Sigmoid colon (tissue), 7 donors: ENCODE results near the gene LYPD3. TPM values are rescaled to one million over a fixed set of nuclear protein-coding genes. Genes with fewer than 3 reads are reported as not detected.

ENCODE experiments used
- DNase-seq: peaks from one replicate; pipeline ENCODE4 v3.0.0-alpha.2; 2019
- H3K27ac ChIP-seq, 4 donors: fragments of 200-600 bp; sonication (generic); one replicate each; pipeline ENCODE4 v1.5.1; 2016 to 2019; ENCODE audit warnings: mild to moderate bottlenecking in 1 of 4
- H3K27me3 ChIP-seq, 3 donors: fragments of 200-600 bp; sonication (generic); one replicate each; pipeline ENCODE4 v1.5.1; 2019; ENCODE audit warnings: mild to moderate bottlenecking in 1 of 3
- H3K36me3 ChIP-seq, 4 donors: fragments of 200-600 bp; sonication (generic); one replicate each; pipeline ENCODE4 v1.5.1; 2016 to 2019
- H3K4me1 ChIP-seq, 4 donors: fragments of 200-600 bp; sonication (generic); one replicate each; pipeline ENCODE4 v1.5.1; 2017 to 2019
- H3K4me3 ChIP-seq, 4 donors: fragments of 200-600 bp; sonication (generic); one replicate each; pipeline ENCODE4 v1.5.1; 2017 to 2019; ENCODE audit warnings: mild to moderate bottlenecking in 2 of 4, moderate library complexity in 1 of 4
- H3K9me3 ChIP-seq, 4 donors: fragments of 200-600 bp in 3 of 4; sonication (generic) in 3 of 4; one replicate each; pipeline versions ENCODE4 v1.5.1 to v1.6.1; 2013 to 2019
- EP300 ChIP-seq, 4 donors: sonication (generic); formaldehyde crosslinking; IDR thresholded peaks; one replicate each; pipeline ENCODE4 v1.6.1; 2017; ENCODE audit warnings: antibody characterized with exemption in 4 of 4
- POLR2A ChIP-seq, 2 donors: fragments of 450-650 bp; IDR thresholded peaks; one replicate each; pipeline ENCODE4 v1.6.1; 2016; ENCODE audit warnings: antibody characterized with exemption in 2 of 2, mild to moderate bottlenecking in 2 of 2, moderate library complexity in 2 of 2
- POLR2AphosphoS5 ChIP-seq, 4 donors: sonication (generic); formaldehyde crosslinking; IDR thresholded peaks; one replicate each; pipeline ENCODE4 v1.6.1; 2017; ENCODE audit warnings: antibody characterized with exemption in 4 of 4
- WGBS, 2 donors: extraction: QIAGEN DNeasy Blood & Tissue Kit; methylation state at CpG; one replicate each; pipeline ENCODE4 v1.1.7; 2013; 5-methylcytosine and 5-hydroxymethylcytosine counted together
- intact Hi-C: fragments of 100-400 bp; cut with DNase I; formaldehyde crosslinking; loops from one replicate; pipeline ENCODE4 v1.15.1; 2023
- polyA plus RNA-seq, 3 donors: library from polyadenylated mRNA; stranded (reverse); fragments of 200-250 nt; gene quantifications; one replicate each; pipeline ENCODE4 v1.2.3, GENCODE V29; 2013
- total RNA-seq, 4 donors: library from RNA; depleted of rRNA; stranded (reverse); fragments of >200 nt; gene quantifications; one replicate each; pipeline ENCODE4 v1.1.0, GENCODE V29; 2016
- TF ChIP-seq, protein P1 (sequence below), 4 experiments: fragments of 450-650 bp in 3 of 4; fragments of 200-600 bp in 1 of 4; IDR thresholded peaks; one replicate each; pipeline ENCODE4 v1.5.1; 2016 to 2019; ENCODE audit warnings: antibody characterized with exemption in 4 of 4, mild to moderate bottlenecking in 3 of 4, moderate library complexity in 2 of 4
- donor health status: healthy with polysubstance abuse.
- donor health status: Bipolar disorder and iron deficiency.
- donor health status: healthy.

LYPD3 gene
- total and polyA plus RNA-seq, 7 donors: 0.46 to 1.8 (median 1.4) TPM; not detected in 1

- H3K4me3 ChIP-seq: no peak overlapping the region
- no peak for TF ChIP-seq POLR2AphosphoS5 (IDR thresholded peaks at IDR 0.05)
- TF ChIP-seq POLR2A (IDR thresholded peaks at IDR 0.05): no peak
- TF ChIP-seq, protein P1, sequence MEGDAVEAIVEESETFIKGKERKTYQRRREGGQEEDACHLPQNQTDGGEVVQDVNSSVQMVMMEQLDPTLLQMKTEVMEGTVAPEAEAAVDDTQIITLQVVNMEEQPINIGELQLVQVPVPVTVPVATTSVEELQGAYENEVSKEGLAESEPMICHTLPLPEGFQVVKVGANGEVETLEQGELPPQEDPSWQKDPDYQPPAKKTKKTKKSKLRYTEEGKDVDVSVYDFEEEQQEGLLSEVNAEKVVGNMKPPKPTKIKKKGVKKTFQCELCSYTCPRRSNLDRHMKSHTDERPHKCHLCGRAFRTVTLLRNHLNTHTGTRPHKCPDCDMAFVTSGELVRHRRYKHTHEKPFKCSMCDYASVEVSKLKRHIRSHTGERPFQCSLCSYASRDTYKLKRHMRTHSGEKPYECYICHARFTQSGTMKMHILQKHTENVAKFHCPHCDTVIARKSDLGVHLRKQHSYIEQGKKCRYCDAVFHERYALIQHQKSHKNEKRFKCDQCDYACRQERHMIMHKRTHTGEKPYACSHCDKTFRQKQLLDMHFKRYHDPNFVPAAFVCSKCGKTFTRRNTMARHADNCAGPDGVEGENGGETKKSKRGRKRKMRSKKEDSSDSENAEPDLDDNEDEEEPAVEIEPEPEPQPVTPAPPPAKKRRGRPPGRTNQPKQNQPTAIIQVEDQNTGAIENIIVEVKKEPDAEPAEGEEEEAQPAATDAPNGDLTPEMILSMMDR (IDR thresholded peaks at IDR 0.05): no peak
- no peak for TF ChIP-seq EP300 (IDR thresholded peaks at IDR 0.05)
- peaks cover 0 to 33% (median 15%) of the 10 kb centered on the region in 4 donors for H3K4me1 ChIP-seq
- 83 to 86% methylated on average over 5 of the region's 5 CpGs for WGBS, 2 donors
- peak overlapping the region in 1 of 4 donors; percentile 4 for H3K27ac ChIP-seq
- no peaks in the 10 kb centered on the region for H3K9me3 ChIP-seq
- H3K27me3 ChIP-seq: no peaks in the 10 kb centered on the region
- no peak for DNase-seq
- H3K36me3 ChIP-seq: peaks cover 0 to 43% (median 14%) of the 10 kb centered on the region in 4 donors
- intact Hi-C loops: no loop called here
Measured at GRCh38 chr19:43498233-43498842, 32.9 kb upstream of the LYPD3 start.

DNA sequence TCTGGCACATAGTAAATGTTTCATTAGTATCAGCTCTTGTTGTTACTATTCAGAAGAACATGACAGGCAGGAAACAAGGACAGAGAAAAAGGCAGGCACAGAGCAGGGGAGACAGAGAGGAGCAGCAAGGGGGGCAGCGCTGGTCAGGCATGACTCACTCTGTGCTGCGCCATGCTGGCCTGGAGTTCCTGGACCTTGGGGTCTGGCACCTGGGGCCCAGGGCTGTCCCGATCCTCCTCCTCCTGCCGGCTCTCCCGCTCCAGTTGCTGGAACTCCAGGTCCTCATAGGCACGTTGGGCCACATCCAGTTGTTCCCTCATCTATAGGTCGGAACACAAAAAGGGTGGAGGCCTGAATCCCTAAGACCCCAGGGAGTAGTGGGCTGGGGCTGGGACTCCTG is 31.6 kb upstream of the LYPD3 start:
- Histone ChIP-seq H3K9me3 (no peaks in the 10 kb centered on the region), H3K27me3 (no peaks in the 10 kb centered on the region), H3K4me3 (no peak overlapping the region), H3K36me3 (peaks cover 0 to 43% (median 14%) of the 10 kb centered on the region in 4 donors), H3K4me1 (peaks cover 0 to 19% (median 8%) of the 10 kb centered on the region in 4 donors), H3K27ac (no peak overlapping the region)
- WGBS, 2 donors: 97% methylated on average over 7 of the region's 7 CpGs
- no peak for DNase-seq
- TF ChIP-seq EP300 (IDR thresholded peaks at IDR 0.05) (no peak), POLR2A (IDR thresholded peaks at IDR 0.05) (no peak), POLR2AphosphoS5 (IDR thresholded peaks at IDR 0.05) (no peak)
- TF ChIP-seq, protein P1 (IDR thresholded peaks at IDR 0.05): no peak
- intact Hi-C loops: no loop called here

GRCh38 chr19:43495082-43495481 is 29.7 kb upstream of the LYPD3 start:
- Histone ChIP-seq H3K27ac (no peak overlapping the region), H3K9me3 (no peaks in the 10 kb centered on the region), H3K4me1 (peaks cover 0 to 12% (median 4%) of the 10 kb centered on the region in 4 donors), H3K27me3 (no peaks in the 10 kb centered on the region), H3K36me3 (peaks cover 5 to 49% (median 14%) of the 10 kb centered on the region in 4 donors), H3K4me3 (no peak overlapping the region)
- TF ChIP-seq POLR2A (IDR thresholded peaks at IDR 0.05): no peak
- TF ChIP-seq POLR2AphosphoS5 (IDR thresholded peaks at IDR 0.05): no peak
- TF ChIP-seq, protein P1 (IDR thresholded peaks at IDR 0.05): no peak
- TF ChIP-seq EP300 (IDR thresholded peaks at IDR 0.05): no peak
- 83% methylated on average over 8 of the region's 8 CpGs for WGBS, 2 donors
- no peak for DNase-seq
- intact Hi-C loops: no loop called here

DNA sequence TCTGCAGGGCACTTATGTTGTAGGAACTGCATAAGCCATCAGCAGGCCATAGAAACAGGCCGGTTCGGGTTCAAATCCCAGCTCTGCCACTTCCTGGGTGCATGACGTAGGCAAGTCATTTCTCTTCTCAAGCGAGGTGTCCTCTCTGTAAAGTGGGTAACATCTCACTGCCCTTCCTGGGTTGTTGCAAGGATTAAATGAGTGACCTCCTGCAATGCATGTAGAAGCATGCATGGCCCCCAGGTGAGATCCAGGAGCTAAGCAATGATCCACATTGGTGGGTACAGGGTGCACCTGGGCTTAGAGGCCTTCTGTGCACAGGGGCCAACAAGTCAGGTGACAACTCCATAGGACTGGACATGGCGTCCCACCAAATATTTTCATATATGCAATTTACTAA is 25.4 kb upstream of the LYPD3 start:
- WGBS, 2 donors: 93 to 95% methylated on average over 5 of the region's 5 CpGs
- H3K9me3 ChIP-seq: no peaks in the 10 kb centered on the region

More for the DNA sequence above, 25.4 kb upstream of the LYPD3 start:
- no peaks in the 10 kb centered on the region for H3K27me3 ChIP-seq
- intact Hi-C loops: no loop called here
- H3K4me3 ChIP-seq: no peak overlapping the region
- no peak overlapping the region for H3K27ac ChIP-seq
- no peaks in the 10 kb centered on the region for H3K4me1 ChIP-seq
- TF ChIP-seq, protein P1 (IDR thresholded peaks at IDR 0.05): no peak
- DNase-seq: no peak
- H3K36me3 ChIP-seq: peaks cover 5 to 26% (median 7%) of the 10 kb centered on the region in 4 donors
